GM19238 (cell line): ENCODE measurements around the gene SATB1.

Experiments used
- DNase-seq: peaks from one replicate; pipeline ENCODE4 v3.0.0; 2011; ENCODE audit warnings: low spot score; ENCODE audit not compliant: insufficient read length

Gene SATB1

DNA sequence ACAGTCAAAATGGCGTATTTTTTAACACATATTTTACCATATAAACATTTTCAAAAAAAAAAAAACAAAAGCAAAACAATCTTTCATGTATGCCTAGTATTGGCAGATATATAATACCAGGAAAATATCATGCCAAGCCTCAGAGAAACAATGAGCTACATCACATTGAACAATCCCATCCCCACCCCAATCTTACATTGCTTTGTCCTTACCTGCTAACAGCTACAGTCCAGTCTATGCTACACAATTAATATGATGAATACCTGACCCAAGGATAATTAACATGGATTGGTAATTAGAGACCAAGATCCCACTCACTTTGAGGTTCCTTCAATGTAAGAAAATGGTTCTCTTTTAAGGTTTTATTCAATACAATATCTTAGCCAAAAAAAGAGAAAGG, 7.6 kb upstream of the SATB1 start:
- no peak for DNase-seq

DNA sequence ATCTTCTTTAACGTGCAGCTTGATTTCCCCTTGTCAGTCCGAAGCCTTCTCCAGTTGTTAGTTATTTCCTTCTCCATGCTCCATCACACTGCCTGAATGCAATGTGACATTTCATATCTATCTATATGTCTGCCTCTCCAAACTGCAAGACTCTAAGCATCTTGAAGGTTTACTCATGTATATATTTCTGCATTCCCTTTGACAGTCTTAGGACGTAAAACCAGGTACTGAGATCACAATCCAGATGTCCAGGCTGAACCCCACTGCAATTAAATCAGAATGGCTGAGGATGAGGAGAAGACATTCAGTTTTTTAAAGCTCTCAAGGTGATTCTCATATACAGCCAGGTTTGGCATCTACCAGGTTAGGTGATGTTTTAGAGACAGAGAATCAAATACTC, 6.1 kb upstream of the SATB1 start:
- no peak for DNase-seq

DNA sequence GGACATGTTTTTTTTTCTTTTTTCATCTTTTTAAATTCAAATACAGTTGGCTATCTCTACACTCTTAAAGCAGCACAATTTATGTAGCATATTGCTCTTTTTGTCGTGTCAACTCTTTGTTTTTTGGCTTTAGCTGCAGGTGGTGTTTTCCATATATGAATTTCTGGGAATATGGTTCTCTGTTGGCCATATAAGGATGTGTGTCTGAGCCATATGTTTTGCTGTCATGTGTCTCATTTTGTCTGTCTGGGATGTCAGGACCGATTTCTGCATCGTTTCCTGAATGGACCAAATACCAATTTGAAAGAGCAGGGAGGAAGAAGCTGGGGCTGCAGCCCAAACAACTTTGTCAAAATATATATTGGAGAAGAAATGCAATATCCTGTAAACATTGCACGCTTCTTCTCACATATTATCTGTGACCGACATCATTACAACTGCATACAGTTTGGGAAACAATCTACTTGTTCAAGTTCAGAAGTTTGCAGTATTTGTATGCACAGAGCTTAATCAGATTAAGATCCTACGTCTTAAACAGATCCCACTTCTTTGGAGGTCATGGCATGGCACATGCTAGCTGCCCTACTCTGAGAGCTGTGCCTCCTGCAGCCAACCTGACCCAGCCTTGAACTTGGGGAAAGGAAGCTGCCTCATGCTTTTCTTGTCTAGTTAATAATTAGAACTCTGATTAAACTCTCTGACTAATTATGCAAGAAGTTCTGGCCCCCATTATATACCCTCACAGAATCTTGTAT, 4.0 kb upstream of the SATB1 start:
- DNase-seq, result no peak

DNA sequence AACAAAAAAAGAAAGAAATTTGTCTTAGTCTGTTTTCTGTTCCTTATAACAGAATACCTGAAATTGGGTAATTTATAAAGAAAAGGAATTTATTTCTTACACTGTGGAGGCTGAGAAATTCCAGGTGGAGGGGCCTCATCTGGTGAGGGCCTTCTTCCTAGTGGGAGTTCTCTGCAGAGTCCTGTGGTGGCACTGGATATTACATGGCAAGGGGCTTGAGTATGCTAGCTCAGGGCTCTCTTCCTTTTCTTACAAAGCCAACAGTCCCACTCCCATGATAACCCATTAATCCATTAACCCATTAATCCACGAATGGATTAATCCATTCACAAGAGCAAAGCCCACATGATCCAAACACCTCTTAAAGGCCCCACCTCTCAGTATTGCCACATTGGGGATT, 2.9 kb upstream of the SATB1 start:
- DNase-seq, result no peak

DNA sequence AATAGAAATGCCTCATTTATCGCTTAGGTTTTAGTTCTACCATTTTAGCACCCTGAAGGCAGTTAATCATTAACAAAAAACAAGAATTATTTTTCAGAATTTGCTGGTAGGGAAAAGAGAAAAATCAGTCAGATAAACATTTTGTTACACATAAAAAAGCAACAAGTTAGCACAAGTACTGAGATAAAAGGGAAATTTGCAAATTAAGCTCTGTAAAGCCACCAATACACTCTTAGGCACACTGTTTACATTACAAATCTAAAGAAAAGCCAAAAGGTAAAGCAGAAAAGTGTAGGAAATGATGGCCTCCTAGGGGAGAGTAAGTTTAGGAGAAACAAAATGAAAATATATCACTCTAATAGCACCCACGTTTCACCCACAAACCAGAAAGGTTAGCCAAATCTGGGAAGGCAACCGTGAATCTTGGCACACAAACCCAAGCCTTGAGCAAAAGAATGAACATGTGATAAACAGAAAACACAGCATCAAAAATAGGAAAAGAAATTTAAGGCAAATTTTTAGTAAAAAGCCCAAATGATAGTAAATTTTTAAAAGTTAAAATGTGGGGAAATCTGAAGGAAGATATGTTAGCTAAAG, 1.6 kb upstream of the SATB1 start:
- no peak for DNase-seq

DNA sequence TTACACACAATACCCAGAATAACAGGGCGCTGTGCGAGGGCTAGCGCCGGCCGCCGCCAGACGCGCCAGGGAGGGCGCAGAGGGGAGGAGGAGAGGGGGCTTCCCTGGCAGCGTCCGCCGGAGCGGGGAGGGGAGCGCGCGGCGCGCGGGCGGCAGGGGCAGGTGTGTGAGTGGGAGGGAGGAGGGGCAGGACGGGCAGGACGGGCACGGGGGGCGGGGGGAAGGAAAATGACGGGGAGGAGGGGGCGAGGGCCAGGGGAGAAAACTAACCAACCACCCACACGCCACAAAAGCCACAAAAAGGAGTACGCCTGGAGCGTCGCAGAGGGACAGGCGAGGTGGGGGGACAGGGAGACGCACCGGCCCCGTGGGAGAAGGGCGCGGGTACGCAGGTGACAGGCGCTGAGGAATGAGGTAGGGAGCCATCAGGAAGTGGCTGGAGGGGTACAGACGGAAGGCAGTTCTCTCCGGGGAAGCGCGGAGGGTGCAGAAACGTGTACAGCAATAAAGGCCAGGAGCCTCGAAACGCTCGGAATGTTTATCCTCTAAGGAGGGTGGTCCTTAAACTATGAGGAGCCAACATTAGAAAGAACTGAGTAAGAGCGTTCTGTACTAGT, 610 bp upstream of the SATB1 start:
- DNase-seq, result no peak

DNA sequence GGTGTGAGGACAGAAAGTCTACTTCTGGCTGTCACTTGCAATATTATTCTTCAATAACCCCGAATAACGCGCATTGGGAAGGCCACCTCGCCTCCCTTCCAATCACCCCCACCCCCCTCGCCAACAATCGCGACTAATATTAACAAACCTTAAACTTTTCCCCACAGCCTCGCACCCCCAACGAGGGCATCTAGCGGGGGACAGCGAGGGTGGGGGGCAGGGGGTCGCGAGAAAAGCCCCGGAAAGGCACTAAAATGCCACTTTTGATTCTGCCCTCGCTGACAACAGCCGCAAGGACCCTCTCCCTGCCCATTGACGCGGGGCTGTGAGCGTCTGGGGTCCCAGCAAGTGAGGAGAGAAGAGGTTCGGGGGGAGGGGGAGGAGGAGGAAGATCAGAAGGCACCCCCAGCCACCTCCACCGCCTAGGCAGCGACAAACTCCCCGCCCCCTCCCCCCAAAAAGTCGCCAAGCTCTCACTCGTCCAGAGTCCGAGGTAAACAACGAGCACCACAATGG, 868 bp downstream of the SATB1 start:
- no peak for DNase-seq

DNA sequence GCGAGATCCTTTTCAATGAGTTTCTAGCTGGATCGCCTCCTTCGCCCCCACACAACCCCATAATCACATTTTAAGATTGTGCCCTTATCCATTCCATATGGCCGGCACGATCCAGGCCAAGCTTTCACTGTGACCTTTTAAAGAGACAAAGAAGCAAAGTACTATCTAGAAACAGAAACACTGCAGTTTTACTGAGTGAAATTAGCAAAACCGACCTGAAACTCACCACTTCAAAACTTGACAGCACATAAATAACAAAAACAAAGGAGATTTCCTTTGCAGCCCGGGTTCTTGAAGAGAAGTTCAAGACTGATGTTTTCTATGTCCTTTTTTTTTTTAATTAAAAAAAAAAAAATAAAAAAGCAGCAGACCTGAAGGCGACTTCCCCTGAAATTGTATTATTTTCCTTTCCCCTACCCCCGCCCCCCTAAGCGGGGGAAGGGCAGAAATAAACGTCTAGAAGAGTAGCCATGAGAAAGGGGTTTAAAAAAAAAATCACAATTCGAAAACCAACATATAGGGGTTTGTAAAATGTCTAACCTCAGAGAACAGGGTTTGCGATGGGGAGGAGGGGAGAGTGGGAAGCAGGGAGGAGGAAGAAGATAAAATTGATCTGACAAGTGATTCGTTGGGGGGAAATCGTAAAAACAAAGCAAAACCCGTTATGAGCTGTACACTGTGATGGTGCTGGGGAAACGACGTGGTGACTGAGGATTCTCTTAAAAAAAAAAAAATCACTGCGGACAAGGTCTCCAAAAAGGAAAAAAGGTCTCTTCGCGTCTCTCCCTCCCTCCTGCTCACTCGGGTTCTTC, 1.5 kb downstream of the SATB1 start:
- no peak for DNase-seq

DNA sequence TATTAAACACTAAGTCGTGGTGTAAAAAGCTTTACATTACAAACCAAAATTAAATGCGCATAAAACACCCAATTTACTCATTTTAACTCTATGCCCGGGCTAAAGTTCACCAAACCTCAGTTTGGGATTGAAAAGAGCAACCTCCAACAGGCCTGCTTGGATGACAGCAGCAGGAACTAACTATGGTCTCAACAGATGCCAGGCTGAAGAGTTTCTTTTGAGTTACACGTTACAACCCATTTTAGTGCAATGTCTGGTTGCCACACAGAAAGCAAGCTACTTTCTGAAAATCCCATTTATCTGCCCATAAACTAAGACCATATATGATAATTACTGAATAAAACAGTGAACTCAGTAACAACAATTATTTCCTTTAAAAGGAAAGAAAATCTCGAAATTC, 2.2 kb downstream of the SATB1 start:
- DNase-seq, result no peak

DNA sequence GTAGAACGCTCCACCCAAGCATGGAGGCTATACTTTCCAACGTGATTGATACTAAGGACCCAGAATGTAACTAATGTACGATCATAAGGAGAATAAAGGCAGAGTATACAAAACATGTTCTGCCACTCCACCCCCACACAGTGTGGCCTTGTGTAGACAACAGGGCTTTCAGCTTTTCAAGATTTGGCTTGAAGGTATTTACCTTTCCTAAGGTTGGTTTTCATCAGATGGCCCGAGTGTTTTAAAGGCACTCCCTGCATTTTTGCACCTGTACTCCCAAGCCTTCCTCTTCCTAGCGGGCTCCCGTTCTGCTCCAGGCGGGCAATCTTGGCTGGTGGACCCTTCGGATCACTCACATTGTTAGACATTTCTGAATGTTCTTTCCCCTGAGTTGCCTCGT, 4.6 kb downstream of the SATB1 start:
- no peak for DNase-seq

DNA sequence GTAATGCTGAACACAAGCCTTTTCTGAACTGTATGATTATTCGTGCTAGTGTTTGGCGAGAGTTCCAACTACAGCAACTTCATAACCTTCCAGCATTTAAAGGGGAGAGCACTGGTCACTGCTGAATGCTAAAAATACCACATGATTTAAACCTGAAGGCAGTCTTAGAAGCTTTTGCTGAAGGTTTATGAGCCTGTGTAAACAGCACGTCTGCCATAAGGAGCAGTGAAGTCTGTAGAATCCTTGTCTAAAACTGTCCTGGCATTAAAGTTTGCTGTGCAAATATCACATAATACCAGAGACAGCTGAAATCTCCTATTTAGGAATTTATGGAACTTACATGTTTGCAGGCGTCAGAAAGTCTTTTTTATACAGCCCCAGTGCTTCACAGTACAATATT, 5.9 kb downstream of the SATB1 start:
- DNase-seq, result no peak

DNA sequence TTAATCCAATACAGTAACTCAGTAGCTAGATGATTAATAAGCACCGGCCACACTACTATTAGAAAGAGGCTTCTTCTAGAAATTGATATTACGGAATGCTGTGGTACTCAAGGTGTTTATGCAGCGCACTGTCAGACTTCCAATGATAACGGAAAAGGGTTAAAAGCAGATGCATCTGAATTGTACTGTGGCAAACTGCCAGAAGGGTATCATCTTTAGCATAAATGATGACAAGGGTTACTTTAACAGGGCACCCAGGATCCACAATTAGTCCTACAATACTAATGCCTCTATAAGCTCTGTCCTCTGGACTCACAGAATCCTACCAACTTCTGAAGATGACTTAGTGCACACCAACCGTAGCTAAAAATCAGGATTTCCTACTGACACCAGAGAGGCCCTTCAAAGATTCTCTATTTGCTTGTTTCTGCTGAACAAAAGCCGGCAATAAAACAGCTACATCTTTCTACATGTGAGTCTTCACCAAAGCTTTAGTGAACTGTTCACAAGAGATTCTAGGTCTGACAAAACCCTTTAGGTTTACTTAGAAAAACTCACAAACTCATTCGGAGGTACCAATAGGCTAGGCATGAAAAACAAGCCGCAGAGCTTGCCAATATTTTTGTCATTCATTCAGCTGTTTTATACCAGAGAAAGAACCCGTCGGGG, 7.1 kb downstream of the SATB1 start:
- DNase-seq, result no peak

DNA sequence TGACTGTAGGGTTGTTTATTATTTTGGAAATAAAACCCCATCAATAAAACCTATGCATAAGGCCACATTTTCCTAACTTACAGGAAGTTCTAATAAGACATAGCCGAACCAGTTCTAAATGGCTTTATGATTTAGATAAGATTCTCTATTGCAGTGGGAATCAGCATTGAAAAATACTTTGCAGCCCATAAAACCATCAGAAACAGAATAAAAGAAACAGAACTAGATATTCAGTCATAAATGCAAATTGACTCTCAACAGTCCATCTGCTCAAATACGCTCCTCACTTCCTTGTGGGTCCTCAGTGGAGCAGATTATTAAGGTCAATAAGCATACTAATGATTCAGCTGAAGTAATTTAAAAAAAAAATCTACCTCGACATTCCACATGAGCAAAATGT, 8.8 kb downstream of the SATB1 start:
- DNase-seq, result no peak

DNA sequence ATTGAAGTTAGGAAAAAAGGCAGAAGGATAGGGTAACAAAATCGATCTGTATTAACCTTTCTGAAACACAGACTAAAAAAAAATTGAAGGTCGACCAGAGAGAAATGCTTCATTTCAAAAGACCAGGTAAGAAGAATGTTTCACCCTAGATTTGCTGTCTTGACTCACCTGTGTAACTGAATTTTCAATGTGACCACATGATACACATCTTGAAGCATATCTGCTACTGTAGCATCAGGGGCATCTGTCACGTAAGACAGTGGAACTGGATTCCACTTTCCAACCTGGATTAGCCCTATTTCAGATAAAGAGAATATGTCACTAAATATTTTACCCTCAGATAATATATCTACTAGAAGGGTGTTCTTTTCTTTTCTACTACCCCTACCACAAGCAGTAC, 9.3 kb downstream of the SATB1 start:
- DNase-seq, result no peak

DNA sequence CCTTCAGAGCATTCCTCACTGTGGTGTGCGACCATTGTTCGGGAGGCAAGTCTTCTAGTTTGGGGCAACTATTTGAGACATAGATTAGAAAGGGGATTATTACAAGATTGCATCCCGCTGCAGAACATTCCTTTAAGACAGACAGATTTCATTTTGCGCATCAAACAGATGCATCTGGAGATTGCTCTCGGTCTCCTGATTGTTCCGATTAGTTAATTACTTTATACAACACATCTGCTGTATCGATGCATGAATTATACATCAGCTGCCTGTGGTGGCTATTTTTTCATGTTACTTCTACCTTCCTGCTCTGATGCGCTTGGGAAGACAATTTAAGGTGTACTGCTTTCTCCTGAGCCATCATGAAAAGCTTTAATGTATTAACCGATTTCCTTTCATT, 10.0 kb downstream of the SATB1 start:
- no peak for DNase-seq

DNA sequence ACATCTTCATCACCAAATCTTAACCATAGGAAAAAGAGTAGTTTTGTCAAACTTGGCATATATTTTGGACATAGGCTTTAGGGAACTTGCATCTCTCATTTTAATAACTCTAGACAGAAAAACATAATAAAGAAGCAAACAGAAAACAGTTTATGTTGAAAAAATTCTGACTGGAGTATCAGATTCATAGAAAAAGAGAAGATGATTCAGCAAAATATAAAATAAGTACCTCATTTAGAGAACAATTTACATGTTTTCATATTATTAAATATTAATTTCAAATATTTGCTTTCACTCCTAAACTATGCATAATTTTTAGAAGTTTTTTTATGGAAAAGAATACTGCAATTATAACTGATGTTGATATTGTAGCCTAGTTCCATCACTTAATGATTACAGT, 12.5 kb downstream of the SATB1 start:
- no peak for DNase-seq

DNA sequence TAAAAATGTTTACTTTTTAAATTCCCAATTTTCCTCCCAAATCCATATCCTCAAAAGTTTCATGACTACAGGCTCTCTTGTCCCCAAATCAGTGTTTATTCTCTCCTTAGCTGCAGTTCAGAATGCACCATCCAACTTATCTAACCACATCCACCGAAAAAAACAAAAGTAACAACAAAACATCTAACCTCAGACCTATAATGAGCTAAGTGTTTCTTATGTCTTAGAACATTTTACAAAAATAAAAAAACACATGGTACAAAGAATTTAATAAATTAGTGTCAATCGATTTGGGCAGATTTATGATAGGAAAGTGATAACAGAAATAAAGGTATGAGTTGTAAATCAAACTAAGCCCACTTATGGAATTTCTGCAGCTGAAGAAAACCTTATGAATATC, 13.6 kb downstream of the SATB1 start:
- no peak for DNase-seq

DNA sequence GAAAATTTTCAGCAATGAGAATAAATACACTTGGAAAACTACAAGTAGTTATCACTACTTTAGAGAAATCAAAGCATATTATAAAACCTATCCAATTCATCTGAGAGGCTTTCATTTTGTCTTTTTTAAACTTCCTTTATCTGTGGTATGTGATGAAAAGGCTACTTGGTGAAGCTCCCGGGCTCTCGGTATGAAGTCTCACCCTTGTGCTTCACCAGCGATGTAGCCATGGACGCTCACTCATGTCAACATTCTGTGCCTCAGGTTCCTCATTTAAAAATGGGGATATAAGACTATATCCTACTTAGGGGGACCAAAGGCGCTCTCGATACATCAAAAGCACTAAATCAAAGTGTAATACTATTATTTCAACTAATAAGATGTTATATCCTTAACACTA, 14.9 kb downstream of the SATB1 start:
- no peak for DNase-seq

DNA sequence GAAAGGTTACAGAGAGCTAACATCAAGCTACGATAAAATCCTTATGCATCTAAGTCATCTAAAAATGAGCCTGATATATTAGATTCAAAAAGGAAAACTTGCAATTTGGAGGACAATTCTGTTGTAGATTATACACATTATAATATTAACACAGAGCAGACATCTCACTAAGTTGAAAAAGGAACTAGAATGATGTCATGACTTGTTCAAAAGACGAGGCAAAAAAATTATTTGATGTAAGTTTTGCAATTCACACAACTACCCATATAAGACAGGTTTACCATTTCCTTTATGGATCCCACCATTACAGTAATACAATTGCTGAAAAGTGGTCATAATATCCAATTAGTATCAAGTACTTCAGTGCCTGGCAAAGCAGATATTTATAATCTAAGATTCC, 15.9 kb downstream of the SATB1 start:
- no peak for DNase-seq

DNA sequence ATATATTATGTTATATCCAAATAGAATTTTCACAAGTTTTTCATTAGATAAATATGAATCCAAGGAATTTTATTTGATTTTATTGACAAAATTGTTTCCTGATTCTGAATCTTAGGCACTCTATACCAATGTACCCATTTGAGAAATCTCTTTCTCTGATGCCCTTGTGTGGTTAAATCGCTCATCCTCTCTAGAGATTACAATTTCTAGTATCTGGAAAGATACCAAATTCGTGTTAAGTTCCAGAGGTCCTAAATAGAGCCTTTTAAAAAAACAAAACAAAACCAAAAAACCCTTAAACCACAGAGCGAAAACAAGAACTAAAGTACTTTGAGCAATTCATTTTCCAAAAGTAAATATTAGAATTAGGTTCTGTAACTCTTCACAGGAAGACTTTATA, 20.0 kb downstream of the SATB1 start:
- no peak for DNase-seq

DNA sequence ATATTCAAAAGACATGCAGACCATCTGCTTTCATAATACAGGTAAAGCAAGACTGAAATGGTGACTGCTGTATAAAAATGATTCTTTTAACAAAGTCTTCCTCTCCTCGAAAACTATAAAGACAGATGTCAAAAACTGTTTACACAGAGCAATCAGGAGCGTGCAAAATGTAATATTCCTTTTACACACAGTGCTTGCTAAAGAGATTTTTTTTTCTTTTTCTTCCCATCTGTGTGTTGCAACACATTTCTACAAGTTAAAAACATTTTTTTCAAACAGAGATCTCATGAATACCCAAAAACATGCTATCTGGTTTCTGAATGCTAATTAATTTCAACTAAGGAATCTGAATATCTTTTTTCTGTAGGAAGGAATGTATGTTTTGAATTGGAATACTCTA, 22.1 kb downstream of the SATB1 start:
- DNase-seq, result no peak
